Left lobe of liver (tissue), 2 donors: Measurements from ENCODE around the gene EIF6. TPM values are rescaled to one million over a fixed set of nuclear protein-coding genes. Genes with fewer than 3 reads are reported as not detected.

Experiments used
- ATAC-seq: fragments of 200-7000 bp; cut with Tn5 transposase; one replicate; pipeline ENCODE4 v1.9.1; 2020; ENCODE audit warnings: mild to moderate bottlenecking, moderate library complexity
- DNase-seq: peaks from one replicate; pipeline ENCODE4 v3.0.0-alpha.2; 2020; ENCODE audit warnings: low spot score
- total RNA-seq: library from RNA; stranded (reverse); gene quantifications from one replicate; pipeline ENCODE4 v1.2.1, GENCODE V29; 2021
- donor health status: DM: no; HTN: no; CAD: no; lungs with moderate emphysema.
- donor health status: DM: no; HTN: yes; CAD: no.

EIF6 gene
- total RNA-seq, 1 donor from 2014 or later: 80.2 TPM

DNA sequence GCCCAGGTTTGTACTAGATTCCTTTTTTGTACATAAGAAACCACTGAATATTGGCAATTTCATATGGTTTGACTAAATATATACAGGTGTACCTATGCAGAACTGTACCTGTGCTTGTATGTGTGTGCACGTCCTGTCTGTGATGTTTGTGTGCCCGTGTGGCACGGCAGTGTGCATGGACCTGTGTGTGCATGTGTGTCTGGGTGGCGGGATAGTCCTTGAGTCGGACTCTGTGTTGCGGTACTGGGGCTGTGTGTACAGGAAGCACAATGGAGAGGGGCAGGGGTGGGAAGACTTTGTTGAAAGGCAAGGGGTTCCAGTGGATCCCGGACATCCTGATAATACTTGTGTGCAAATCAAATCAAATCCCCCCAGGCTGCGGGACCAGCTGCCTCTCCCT is 11.1 kb upstream of the EIF6 start:
- DNase-seq (no peak), ATAC-seq (no peak)

DNA sequence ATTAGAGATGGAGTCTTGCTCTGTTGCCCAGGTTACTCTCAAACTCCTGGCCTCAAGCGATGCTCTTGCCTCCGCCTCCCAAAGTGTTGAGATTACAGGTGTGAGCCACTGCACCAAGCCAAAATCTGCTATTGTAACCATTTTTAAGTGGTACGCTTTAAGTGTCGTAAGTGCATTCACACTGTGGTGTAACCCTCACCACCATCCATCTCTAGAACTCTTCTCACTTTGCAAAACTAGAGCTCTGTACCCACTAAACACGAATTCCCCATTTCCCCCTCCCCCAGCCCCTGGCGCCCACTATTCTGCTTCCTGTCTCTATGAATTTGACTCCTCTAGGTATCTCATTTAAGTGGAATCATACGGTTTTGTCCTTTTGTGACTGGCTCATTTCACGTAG is 10.5 kb upstream of the EIF6 start:
- ATAC-seq (no peak), DNase-seq (no peak)

GRCh38 chr20:35294293-35294685 is 9.7 kb upstream of the EIF6 start:
- ATAC-seq (no peak), DNase-seq (no peak)

- ATAC-seq (no peak), DNase-seq (no peak)
Measured at GRCh38 chr20:35293303-35294292, 9.0 kb upstream of the EIF6 start.

DNA sequence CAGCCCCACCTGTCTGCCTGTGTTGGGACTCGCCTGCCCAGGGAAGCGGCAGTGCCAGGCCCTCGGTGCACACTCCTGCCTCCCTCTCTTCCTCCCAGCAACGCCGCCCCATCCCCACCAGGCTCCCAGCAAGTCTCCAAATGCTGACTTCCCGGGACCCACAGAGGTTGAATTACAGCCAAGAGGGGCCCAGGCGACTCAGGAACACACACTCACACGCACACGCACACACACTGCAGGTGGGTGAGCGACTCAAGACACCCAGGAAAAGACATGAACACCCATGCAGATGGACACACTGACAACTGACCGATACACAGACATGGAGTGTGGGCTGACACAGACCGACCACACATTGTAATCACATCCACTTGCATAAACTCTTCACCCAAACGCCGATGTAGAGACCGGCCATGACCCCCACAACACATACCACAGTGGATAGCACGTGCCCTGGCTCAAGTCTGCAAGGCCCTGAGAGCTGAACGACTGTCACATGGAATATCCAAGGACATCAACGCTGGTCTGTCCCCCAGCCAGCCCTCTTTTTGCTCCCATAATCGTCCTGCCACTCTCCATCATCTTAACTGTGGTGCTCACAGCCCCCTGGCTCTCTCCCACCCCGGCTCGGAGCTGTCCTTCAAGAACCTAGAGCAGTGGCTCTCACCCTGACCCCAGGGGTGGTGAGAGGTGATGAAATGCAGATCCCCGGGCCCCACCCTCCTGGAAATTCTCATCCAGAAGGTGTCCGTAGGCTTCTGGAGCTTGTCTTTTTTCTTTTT is 8.1 kb upstream of the EIF6 start:
- ATAC-seq (no peak), DNase-seq (no peak)

- DNase-seq: no peak
- ATAC-seq: no peak
Measured at GRCh38 chr20:35291654-35292503, 7.3 kb upstream of the EIF6 start, which contains the start of gene FAM83C. Gene FAM83C, minus strand, starts transcription at chr20:35292425. Its CDS starts 121 bp downstream, at chr20:35292304.

GRCh38 chr20:35290887-35291417 is 6.4 kb upstream of the EIF6 start:
- no peak for ATAC-seq
- DNase-seq: no peak

GRCh38 chr20:35290186-35290886 is 5.8 kb upstream of the EIF6 start:
- ATAC-seq (no peak), DNase-seq (no peak)

GRCh38 chr20:35288325-35289060 is 3.9 kb upstream of the EIF6 start:
- ATAC-seq (no peak), DNase-seq (no peak)

DNA sequence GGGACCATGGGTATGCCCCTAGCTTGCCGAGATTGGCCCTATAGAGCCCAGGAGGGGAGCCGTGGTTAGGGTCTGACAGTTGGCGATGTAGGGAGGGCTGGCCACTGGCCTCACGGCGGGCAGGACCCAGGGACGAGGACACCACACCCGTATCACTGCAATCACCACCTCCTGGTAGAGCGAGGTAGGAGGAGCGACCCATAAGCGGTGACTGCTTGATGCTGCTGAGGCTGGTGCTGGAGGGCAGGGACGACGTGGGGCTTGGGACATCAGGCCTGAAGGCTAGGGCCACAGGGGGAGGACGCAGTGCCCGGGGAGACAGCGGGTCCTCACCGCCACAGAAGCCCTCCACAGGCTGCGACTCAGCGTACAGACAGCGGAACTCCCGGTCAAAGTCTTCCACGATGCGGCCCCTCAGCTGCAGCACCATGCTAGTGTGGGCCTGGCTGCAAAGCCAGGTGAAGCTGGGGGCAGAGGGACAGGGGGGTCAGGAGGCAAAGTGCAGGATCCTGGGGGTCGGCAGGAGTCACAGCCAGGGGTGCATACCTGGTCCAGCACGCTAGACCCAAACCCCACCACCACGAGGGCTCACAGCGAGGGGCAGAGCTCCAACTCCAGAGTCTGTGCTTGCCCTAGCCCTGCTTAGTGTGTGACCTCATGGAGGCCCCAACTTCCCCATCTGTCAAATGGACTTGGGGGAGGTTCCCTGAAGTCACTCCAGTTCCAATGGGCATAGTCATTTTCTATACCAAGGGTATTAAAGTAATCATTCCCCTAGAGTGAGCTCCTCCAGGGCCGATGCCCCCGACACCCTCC is 3.1 kb upstream of the EIF6 start:
- ATAC-seq: no peak
- DNase-seq: no peak

DNA sequence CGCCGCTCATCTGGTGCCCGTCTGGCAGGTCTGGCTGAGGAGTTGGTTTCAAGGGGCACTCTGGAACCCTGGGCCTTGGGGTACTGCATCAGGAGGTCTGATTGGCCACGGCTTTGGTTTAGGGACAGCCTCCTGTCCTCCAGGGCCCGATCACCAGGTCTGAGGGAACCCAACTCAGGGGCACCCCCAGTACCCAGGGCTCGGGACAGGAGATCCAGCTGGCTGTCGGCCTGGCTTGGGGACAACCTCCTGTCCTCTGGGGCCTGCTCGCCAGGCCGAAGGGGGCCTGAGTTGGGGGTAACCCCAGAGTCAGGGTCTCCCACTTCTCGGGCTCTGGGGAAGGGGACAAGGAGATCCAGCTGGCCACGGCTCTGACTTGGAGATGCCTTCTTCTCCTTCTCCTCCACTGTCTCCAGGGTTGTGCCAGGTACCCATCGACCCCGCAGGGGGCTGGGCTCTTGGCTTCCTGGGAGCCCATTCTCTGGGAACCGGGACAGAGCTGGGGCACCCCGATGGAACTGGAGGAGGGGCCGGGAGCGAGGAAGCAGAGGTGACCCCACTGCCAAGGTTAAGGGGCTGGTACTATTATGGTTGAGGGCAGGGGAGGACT is 2.4 kb upstream of the EIF6 start:
- ATAC-seq (no peak), DNase-seq (no peak)

- peak; percentile 69 for DNase-seq
- peak; percentile 74 for ATAC-seq
Measured at GRCh38 chr20:35286077-35286898, 1.7 kb upstream of the EIF6 start.

GRCh38 chr20:35285806-35286076 is 1.2 kb upstream of the EIF6 start:
- DNase-seq (no peak), ATAC-seq (peak; percentile 1)

GRCh38 chr20:35284992-35285805 is 627 bp upstream of the EIF6 start:
- peak; percentile 8 for ATAC-seq
- DNase-seq: no peak

- ATAC-seq (no peak), DNase-seq (no peak)
Measured at GRCh38 chr20:35283441-35284266, 918 bp downstream of the EIF6 start.
